ENCODE measurements around the gene STK40. TPM values are rescaled to one million over a fixed set of nuclear protein-coding genes. Genes with fewer than 3 reads are reported as not detected.

Gene STK40
- total and polyA plus RNA-seq, 2 donors (not counting 1 experiment from before 2014, with no cell fraction given) = 14.2 to 15.1 TPM

DNA sequence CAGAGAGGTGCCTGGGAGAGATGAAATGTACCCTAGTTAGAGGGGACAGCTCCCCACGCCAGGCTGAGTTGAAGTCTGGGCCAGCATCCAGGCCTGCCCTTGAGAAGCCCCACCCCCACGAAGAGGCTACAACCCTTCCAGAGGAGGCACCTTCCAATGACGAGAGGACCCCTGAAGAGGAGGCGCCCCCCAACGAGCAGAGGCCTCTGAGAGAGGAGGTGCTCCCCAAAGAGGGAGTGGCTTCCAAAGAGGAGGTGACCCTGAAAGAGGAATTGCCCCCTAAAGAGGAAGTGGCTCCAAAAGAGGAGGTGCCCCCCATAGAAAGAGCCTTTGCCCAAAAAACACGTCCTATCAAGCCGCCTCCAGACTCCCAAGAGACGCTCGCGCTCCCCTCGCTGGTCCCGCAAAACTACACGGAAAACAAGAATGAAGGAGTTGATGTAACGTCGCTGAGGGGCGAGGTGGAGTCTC is 65.4 kb downstream of the STK40 start:
- H2AFZ ChIP-seq (ENCODE audit: low read length) = no peak overlapping the region

DNA sequence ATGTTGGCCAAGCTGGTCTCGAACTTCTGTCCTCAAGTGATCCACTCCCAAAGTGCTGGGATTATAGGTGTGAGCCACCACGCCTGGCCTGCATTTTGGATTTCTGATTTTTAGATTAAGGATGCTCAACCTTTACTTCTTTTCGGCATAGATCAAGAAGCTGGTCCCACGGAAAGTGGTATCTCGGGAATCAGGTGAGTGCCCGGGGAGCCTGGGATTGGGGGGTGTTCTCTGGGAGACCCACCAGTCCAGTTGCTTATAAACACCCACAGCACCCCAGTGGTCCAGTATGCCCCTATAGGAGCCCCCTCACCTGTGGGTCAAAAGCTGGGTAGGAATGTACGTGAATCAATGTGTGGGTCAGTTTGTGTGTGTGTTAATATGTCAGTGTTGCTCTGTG is 76.3 kb downstream of the STK40 start:
- H3K9ac ChIP-seq (ENCODE audit: insufficient read depth, low read length) = no peak overlapping the region
- H3K79me2 ChIP-seq (ENCODE audit: control insufficient read depth, insufficient read depth, low read length) = peaks cover 2% of the 10 kb centered on the region
- H2AFZ ChIP-seq (ENCODE audit: low read length) = no peak overlapping the region
- no peak overlapping the region for H3K4me3 ChIP-seq (replicated peaks in 1 of 4; ENCODE audit: control extremely low read depth in 1 of 4, insufficient read depth in 1 of 4, low read depth in 3 of 4, low read length in 4 of 4)
- no peaks in the 10 kb centered on the region for H4K20me1 ChIP-seq (ENCODE audit: control insufficient read depth, extremely low read depth, insufficient read depth, low read length)
- no peak for DNase-seq (ENCODE audit: low read depth in 2 of 2)
- H3K4me2 ChIP-seq (ENCODE audit: extremely low read depth, insufficient read depth, low read length) = no peak overlapping the region
- H3K27ac ChIP-seq (ENCODE audit: insufficient read depth, low read length) = no peak overlapping the region
- H3K4me1 ChIP-seq (ENCODE audit: control insufficient read depth, extremely low read depth, insufficient read depth, low read length) = peaks cover 7% of the 10 kb centered on the region
- H3K36me3 ChIP-seq (ENCODE audit: control insufficient read depth, insufficient read depth, low read length) = peaks cover 5% of the 10 kb centered on the region
- H3K9me3 ChIP-seq (ENCODE audit: control insufficient read depth, insufficient read depth, low read depth, low read length) = no peaks in the 10 kb centered on the region
- H3K27me3 ChIP-seq (ENCODE audit: control insufficient read depth, insufficient read depth, low read length) = no peaks in the 10 kb centered on the region
- TF ChIP-seq, protein P1, sequence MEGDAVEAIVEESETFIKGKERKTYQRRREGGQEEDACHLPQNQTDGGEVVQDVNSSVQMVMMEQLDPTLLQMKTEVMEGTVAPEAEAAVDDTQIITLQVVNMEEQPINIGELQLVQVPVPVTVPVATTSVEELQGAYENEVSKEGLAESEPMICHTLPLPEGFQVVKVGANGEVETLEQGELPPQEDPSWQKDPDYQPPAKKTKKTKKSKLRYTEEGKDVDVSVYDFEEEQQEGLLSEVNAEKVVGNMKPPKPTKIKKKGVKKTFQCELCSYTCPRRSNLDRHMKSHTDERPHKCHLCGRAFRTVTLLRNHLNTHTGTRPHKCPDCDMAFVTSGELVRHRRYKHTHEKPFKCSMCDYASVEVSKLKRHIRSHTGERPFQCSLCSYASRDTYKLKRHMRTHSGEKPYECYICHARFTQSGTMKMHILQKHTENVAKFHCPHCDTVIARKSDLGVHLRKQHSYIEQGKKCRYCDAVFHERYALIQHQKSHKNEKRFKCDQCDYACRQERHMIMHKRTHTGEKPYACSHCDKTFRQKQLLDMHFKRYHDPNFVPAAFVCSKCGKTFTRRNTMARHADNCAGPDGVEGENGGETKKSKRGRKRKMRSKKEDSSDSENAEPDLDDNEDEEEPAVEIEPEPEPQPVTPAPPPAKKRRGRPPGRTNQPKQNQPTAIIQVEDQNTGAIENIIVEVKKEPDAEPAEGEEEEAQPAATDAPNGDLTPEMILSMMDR (conservative IDR thresholded peaks at IDR 0.05 in 1 of 2, IDR thresholded peaks at IDR 0.05 in 1 of 2; ENCODE audit: low read depth in 1 of 2, low read length in 2 of 2) = no peak
- no peak for TF ChIP-seq EZH2 (IDR thresholded peaks at IDR 0.05; ENCODE audit: low read length, missing control alignments)

More for the DNA sequence above, 65.4 kb downstream of the STK40 start:
- no peaks in the 10 kb centered on the region for H3K9me3 ChIP-seq (ENCODE audit: control insufficient read depth, insufficient read depth, low read depth, low read length)
- peak overlapping the region; percentile 66 for H3K27ac ChIP-seq (ENCODE audit: insufficient read depth, low read length)
- H3K4me2 ChIP-seq (ENCODE audit: extremely low read depth, insufficient read depth, low read length) = peak overlapping the region; percentile 85
- TF ChIP-seq EZH2 (IDR thresholded peaks at IDR 0.05; ENCODE audit: low read length, missing control alignments) = no peak
- TF ChIP-seq, protein P1 (conservative IDR thresholded peaks at IDR 0.05 in 1 of 2, IDR thresholded peaks at IDR 0.05 in 1 of 2; ENCODE audit: low read depth in 1 of 2, low read length in 2 of 2) = no peak
- peak overlapping the region; percentile 27 to 90 (median 40) for H3K4me3 ChIP-seq (replicated peaks in 1 of 4; ENCODE audit: control extremely low read depth in 1 of 4, insufficient read depth in 1 of 4, low read depth in 3 of 4, low read length in 4 of 4)
- H4K20me1 ChIP-seq (ENCODE audit: control insufficient read depth, extremely low read depth, insufficient read depth, low read length) = no peaks in the 10 kb centered on the region
- H3K9ac ChIP-seq (ENCODE audit: insufficient read depth, low read length) = peak overlapping the region; percentile 73
- peaks cover 12% of the 10 kb centered on the region for H3K36me3 ChIP-seq (ENCODE audit: control insufficient read depth, insufficient read depth, low read length)
- DNase-seq (ENCODE audit: low read depth in 2 of 2) = no peak
- peaks cover 22% of the 10 kb centered on the region for H3K4me1 ChIP-seq (ENCODE audit: control insufficient read depth, extremely low read depth, insufficient read depth, low read length)
- peaks cover 18% of the 10 kb centered on the region for H3K79me2 ChIP-seq (ENCODE audit: control insufficient read depth, insufficient read depth, low read length)
- no peaks in the 10 kb centered on the region for H3K27me3 ChIP-seq (ENCODE audit: control insufficient read depth, insufficient read depth, low read length)

DNA sequence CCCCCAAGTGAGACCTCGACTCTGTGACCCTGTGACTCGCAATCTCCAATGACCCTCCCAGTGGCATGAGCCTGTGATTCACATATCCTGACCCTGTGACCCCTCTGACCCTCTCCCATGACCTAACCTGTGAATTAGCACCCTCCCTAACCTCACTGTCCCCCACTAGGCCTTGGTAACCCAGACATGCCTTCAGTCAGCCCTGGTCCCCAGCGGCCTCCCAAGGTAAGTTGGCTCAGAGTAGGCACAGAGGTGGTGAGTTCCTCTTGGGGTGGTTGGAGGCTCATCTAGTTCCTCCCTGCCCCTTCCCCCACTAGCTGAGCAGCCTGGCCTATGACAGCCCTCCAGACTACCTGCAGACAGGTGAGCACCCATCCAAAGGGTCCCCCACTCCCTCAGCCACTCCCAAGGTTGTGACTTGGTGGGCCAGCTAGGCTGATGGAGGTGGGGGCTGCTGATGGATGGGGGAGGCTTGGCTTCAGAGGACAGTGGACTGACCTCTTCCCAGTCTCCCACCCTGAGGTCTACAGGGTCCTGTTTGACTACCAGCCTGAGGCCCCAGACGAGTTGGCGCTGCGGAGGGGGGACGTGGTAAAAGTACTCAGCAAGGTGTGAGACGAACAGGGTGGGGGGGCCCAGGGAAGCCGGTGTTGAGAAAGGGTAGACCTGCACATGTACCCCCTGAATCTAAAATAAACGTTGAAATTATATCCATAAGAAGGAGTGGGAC is 78.0 kb downstream of the STK40 start:
- H3K9me3 ChIP-seq (ENCODE audit: control insufficient read depth, insufficient read depth, low read depth, low read length) = no peaks in the 10 kb centered on the region
- H2AFZ ChIP-seq (ENCODE audit: low read length) = no peak overlapping the region
- peaks cover 2% of the 10 kb centered on the region for H3K79me2 ChIP-seq (ENCODE audit: control insufficient read depth, insufficient read depth, low read length)
- peak overlapping the region; percentile 88 for H3K4me2 ChIP-seq (ENCODE audit: extremely low read depth, insufficient read depth, low read length)
- H4K20me1 ChIP-seq (ENCODE audit: control insufficient read depth, extremely low read depth, insufficient read depth, low read length) = no peaks in the 10 kb centered on the region
- peak overlapping the region; percentile 58 to 69 (median 66) for H3K4me3 ChIP-seq (replicated peaks in 1 of 4; ENCODE audit: control extremely low read depth in 1 of 4, insufficient read depth in 1 of 4, low read depth in 3 of 4, low read length in 4 of 4)
- peak overlapping the region; percentile 61 for H3K27ac ChIP-seq (ENCODE audit: insufficient read depth, low read length)
- H3K36me3 ChIP-seq (ENCODE audit: control insufficient read depth, insufficient read depth, low read length) = peaks cover 10% of the 10 kb centered on the region
- peaks cover 7% of the 10 kb centered on the region for H3K4me1 ChIP-seq (ENCODE audit: control insufficient read depth, extremely low read depth, insufficient read depth, low read length)
- TF ChIP-seq, protein P1 (conservative IDR thresholded peaks at IDR 0.05 in 1 of 2, IDR thresholded peaks at IDR 0.05 in 1 of 2; ENCODE audit: low read depth in 1 of 2, low read length in 2 of 2) = no peak
- peak overlapping the region; percentile 51 for H3K9ac ChIP-seq (ENCODE audit: insufficient read depth, low read length)
- no peaks in the 10 kb centered on the region for H3K27me3 ChIP-seq (ENCODE audit: control insufficient read depth, insufficient read depth, low read length)
- no peak for DNase-seq (ENCODE audit: low read depth in 2 of 2)
